Liver (tissue), 9 donors: ENCODE data around the gene ATP10B. TPM values are rescaled to one million over a fixed set of nuclear protein-coding genes. Genes with fewer than 3 reads are reported as not detected.

Source experiments
- DNase-seq: peaks from one replicate; pipeline ENCODE4 v3.0.0-alpha.2; 2017; ENCODE audit warnings: low spot score
- H3K27ac ChIP-seq, 2 donors: one replicate each; pipeline ENCODE4 v1.7.0; 2013; ENCODE audit warnings: inconsistent platforms in 2 of 2, low read length in 2 of 2, control low read depth in 1 of 2, low read depth in 1 of 2, mild to moderate bottlenecking in 1 of 2
- H3K27me3 ChIP-seq, 4 donors: one replicate each; pipeline versions ENCODE4 v1.6.1 to v1.7.0; 2013; ENCODE audit warnings: low read length in 3 of 4, inconsistent platforms in 1 of 4, mild to moderate bottlenecking in 1 of 4, moderate library complexity in 1 of 4; ENCODE audit not compliant: control insufficient read depth in 4 of 4, insufficient read depth in 4 of 4
- H3K36me3 ChIP-seq, 4 donors: one replicate each; pipeline versions ENCODE4 v1.6.1 to v1.7.0; 2013; ENCODE audit warnings: low read length in 3 of 4, mild to moderate bottlenecking in 3 of 4, low read depth in 1 of 4, moderate library complexity in 1 of 4; ENCODE audit not compliant: control insufficient read depth in 4 of 4, insufficient read depth in 3 of 4
- H3K4me1 ChIP-seq, 4 donors: one replicate each; pipeline versions ENCODE4 v1.6.1 to v1.7.0; 2013; ENCODE audit warnings: low read length in 3 of 4, mild to moderate bottlenecking in 3 of 4, moderate library complexity in 1 of 4; ENCODE audit not compliant: control insufficient read depth in 4 of 4, insufficient read depth in 4 of 4
- H3K4me3 ChIP-seq, 3 donors: one replicate each; pipeline versions ENCODE4 v1.6.1 to v1.7.0; 2013; ENCODE audit warnings: low read length in 3 of 3, control low read depth in 1 of 3, low read depth in 1 of 3, mild to moderate bottlenecking in 1 of 3
- H3K9ac ChIP-seq, 2 donors: one replicate each; pipeline ENCODE4 v1.7.0; 2013; ENCODE audit warnings: low read length in 2 of 2, mild to moderate bottlenecking in 2 of 2, moderate library complexity in 2 of 2, control low read depth in 1 of 2, low read depth in 1 of 2
- H3K9me3 ChIP-seq, 4 donors: one replicate each; pipeline versions ENCODE4 v1.6.1 to v1.7.0; 2013; ENCODE audit warnings: low read length in 3 of 4; ENCODE audit not compliant: control insufficient read depth in 4 of 4
- EGR1 ChIP-seq, 2 donors: IDR thresholded peaks; 2 replicates each; pipeline ENCODE4 v1.6.1; 2016 to 2018; ENCODE audit warnings: antibody characterized with exemption in 2 of 2, low read depth in 2 of 2
- FOXA1 ChIP-seq: IDR thresholded peaks from 2 replicates; pipeline ENCODE4 v1.6.1; 2016; ENCODE audit warnings: antibody characterized with exemption
- GABPA ChIP-seq, 2 donors: IDR thresholded peaks in 1 of 2; conservative IDR thresholded peaks in 1 of 2; 2 replicates each; pipeline ENCODE4 v1.6.1; 2016; ENCODE audit warnings: antibody characterized with exemption in 2 of 2, mild to moderate bottlenecking in 1 of 2, moderate library complexity in 1 of 2
- HNF4G ChIP-seq: IDR thresholded peaks from 2 replicates; pipeline ENCODE4 v1.6.1; 2016; ENCODE audit warnings: antibody characterized with exemption
- NR2F2 ChIP-seq: IDR thresholded peaks from 2 replicates; pipeline ENCODE4 v1.6.1; 2016; ENCODE audit warnings: antibody characterized with exemption
- RAD21 ChIP-seq, 2 donors: IDR thresholded peaks; 2 replicates each; pipeline ENCODE4 v1.6.1; 2016; ENCODE audit warnings: antibody characterized with exemption in 2 of 2, mild to moderate bottlenecking in 2 of 2
- RXRA ChIP-seq, 2 donors: IDR thresholded peaks; 2 replicates each; pipeline ENCODE4 v1.6.1; 2017 to 2018; ENCODE audit warnings: antibody characterized with exemption in 2 of 2, mild to moderate bottlenecking in 1 of 2
- SP1 ChIP-seq: IDR thresholded peaks from 2 replicates; pipeline ENCODE4 v1.6.1; 2018; ENCODE audit warnings: antibody characterized with exemption, mild to moderate bottlenecking
- YY1 ChIP-seq: IDR thresholded peaks from 2 replicates; pipeline ENCODE4 v1.6.1; 2016; ENCODE audit warnings: antibody characterized with exemption, mild to moderate bottlenecking
- WGBS: extraction: QIAGEN DNeasy Blood & Tissue Kit; methylation state at CpG from one replicate; pipeline ENCODE4 v1.1.7; 2013; 5-methylcytosine and 5-hydroxymethylcytosine counted together
- polyA plus RNA-seq, 2 donors: library from polyadenylated mRNA; stranded (reverse) in 1 of 2; unstranded in 1 of 2; fragments of 200-250 nt in 1 of 2; fragments of >200 nt in 1 of 2; fragmentation: Nextera tagmentation in 1 of 2; extraction: Ambion mirVana in 1 of 2; gene quantifications; one replicate each; pipeline versions ENCODE4 v1.2.1 to v1.2.3, GENCODE V29; 2013 to 2015
- total RNA-seq, 2 donors: library from RNA; depleted of rRNA; stranded (reverse); fragments of >200 nt; gene quantifications; one replicate each; pipeline ENCODE4 v1.2.3, GENCODE V29; 2014
- TF ChIP-seq, protein P1 (sequence below): fragments of 150-350 bp; IDR thresholded peaks from 2 replicates; pipeline ENCODE4 v1.5.1; 2017; ENCODE audit warnings: improper control_type of control experiment, low read depth, low read length; ENCODE audit not compliant: missing input control
- TF ChIP-seq, protein P2 (sequence below): IDR thresholded peaks from 2 replicates; pipeline ENCODE4 v1.6.1; 2016; ENCODE audit warnings: antibody characterized with exemption
- TF ChIP-seq, protein P3 (sequence below): IDR thresholded peaks from 2 replicates; pipeline ENCODE4 v1.6.1; 2016; ENCODE audit warnings: antibody characterized with exemption, mild to moderate bottlenecking
- donor health status: healthy.
- donor health status: healthy.
- donor health status: healthy.
- donor health status: healthy.
- donor health status: healthy.

The ATP10B gene
- total and polyA plus RNA-seq, 4 donors: 0.05 to 0.67 (median 0.05) TPM; not detected in 1

DNA sequence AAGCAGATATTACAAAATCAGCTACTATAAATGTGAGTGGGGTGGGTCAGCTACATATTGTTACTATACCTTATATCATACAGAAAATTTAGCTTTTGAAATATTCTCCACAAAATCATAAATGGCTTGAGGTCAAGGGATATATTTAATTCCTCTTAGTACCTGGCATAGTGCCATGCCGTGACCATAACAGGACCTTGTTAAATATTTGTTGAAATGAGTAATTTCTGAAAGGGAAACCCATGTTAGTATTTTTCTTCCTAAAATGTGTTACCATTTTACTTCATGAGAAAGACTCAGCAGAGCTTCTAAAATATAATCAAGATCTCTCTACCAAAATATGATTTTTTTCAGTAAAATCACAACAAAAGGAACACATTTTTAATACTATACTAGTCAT lies 14.8 kb downstream of the ATP10B start (continued):
- TF ChIP-seq, protein P1, sequence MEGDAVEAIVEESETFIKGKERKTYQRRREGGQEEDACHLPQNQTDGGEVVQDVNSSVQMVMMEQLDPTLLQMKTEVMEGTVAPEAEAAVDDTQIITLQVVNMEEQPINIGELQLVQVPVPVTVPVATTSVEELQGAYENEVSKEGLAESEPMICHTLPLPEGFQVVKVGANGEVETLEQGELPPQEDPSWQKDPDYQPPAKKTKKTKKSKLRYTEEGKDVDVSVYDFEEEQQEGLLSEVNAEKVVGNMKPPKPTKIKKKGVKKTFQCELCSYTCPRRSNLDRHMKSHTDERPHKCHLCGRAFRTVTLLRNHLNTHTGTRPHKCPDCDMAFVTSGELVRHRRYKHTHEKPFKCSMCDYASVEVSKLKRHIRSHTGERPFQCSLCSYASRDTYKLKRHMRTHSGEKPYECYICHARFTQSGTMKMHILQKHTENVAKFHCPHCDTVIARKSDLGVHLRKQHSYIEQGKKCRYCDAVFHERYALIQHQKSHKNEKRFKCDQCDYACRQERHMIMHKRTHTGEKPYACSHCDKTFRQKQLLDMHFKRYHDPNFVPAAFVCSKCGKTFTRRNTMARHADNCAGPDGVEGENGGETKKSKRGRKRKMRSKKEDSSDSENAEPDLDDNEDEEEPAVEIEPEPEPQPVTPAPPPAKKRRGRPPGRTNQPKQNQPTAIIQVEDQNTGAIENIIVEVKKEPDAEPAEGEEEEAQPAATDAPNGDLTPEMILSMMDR: no peak

DNA sequence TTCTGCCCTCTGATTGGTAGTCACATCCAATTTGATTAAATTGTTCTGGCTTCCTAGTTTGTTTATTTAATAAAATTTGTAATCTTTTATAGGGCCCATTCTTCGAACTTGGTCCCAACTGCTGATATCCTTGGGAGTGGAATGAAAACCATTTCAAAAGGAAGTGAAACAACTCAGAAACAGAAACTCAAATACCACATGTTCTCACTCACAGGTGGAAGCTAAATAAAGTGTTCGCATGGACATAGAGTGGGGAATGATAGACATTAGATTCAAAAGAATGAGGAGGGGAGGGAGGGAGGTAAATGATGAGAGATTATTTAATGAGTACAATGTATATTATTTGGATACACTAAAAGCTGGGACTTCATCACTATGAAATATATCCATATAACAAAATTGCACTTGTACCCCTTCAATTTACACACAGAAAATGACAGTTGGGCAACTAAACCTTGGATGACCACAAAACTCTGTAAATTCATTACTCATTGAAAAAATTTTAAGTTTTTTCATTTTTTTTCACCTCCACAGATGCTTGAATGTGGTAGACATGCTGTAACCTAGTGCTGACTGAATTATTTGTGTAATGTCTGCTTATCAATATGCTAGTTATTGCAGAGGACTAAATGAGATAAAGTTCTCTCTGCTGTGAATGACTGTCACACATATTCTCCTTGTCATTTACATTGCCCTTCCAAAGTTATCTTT lies 16.0 kb downstream of the ATP10B start:
- Histone ChIP-seq H3K9me3 (peaks cover 0 to 8% (median 3%) of the 10 kb centered on the region in 4 donors), H3K27ac (no peak overlapping the region), H3K36me3 (no peaks in the 10 kb centered on the region), H3K27me3 (no peaks in the 10 kb centered on the region), H3K4me1 (no peaks in the 10 kb centered on the region), H3K4me3 (no peak overlapping the region), H3K9ac (no peak overlapping the region)
- TF ChIP-seq EGR1 (IDR thresholded peaks at IDR 0.05; ENCODE audit: low read depth in 2 of 2) (no peak), HNF4G (no peak), RXRA (IDR thresholded peaks at IDR 0.05) (no peak), GABPA (IDR thresholded peaks at IDR 0.05 in 1 of 2, conservative IDR thresholded peaks at IDR 0.05 in 1 of 2) (no peak), NR2F2 (no peak), RAD21 (IDR thresholded peaks at IDR 0.05) (no peak), SP1 (no peak), YY1 (no peak)
- TF ChIP-seq, protein P2, sequence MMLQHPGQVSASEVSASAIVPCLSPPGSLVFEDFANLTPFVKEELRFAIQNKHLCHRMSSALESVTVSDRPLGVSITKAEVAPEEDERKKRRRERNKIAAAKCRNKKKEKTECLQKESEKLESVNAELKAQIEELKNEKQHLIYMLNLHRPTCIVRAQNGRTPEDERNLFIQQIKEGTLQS: no peak
- TF ChIP-seq, protein P3, sequence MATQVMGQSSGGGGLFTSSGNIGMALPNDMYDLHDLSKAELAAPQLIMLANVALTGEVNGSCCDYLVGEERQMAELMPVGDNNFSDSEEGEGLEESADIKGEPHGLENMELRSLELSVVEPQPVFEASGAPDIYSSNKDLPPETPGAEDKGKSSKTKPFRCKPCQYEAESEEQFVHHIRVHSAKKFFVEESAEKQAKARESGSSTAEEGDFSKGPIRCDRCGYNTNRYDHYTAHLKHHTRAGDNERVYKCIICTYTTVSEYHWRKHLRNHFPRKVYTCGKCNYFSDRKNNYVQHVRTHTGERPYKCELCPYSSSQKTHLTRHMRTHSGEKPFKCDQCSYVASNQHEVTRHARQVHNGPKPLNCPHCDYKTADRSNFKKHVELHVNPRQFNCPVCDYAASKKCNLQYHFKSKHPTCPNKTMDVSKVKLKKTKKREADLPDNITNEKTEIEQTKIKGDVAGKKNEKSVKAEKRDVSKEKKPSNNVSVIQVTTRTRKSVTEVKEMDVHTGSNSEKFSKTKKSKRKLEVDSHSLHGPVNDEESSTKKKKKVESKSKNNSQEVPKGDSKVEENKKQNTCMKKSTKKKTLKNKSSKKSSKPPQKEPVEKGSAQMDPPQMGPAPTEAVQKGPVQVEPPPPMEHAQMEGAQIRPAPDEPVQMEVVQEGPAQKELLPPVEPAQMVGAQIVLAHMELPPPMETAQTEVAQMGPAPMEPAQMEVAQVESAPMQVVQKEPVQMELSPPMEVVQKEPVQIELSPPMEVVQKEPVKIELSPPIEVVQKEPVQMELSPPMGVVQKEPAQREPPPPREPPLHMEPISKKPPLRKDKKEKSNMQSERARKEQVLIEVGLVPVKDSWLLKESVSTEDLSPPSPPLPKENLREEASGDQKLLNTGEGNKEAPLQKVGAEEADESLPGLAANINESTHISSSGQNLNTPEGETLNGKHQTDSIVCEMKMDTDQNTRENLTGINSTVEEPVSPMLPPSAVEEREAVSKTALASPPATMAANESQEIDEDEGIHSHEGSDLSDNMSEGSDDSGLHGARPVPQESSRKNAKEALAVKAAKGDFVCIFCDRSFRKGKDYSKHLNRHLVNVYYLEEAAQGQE: no peak
- TF ChIP-seq, protein P1: no peak
- DNase-seq: no peak
- WGBS: 60% methylated on average over 2 of the region's 2 CpGs

DNA sequence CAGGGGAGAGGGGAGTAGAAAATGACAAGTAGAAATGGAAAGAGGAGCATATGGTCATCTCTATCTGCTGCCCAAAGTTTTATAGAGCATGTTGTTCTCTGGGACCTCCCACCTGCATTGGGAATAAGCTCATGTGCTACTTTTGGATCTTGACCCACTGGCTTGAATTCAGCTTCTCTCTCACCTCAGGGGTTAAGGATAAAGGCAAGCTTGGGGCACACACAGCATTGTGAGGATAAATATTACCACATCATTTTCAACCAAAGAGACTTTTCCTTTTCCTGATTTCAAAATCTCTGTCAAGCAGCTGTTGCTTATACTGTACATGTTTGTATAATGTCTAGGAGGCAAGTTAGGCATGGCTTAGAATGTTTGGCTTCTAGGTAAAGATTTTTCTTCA lies 16.6 kb downstream of the ATP10B start:
- H3K4me1 ChIP-seq: no peaks in the 10 kb centered on the region
- no peaks in the 10 kb centered on the region for H3K27me3 ChIP-seq
- DNase-seq: no peak
- H3K9me3 ChIP-seq: peaks cover 0 to 8% (median 3%) of the 10 kb centered on the region in 4 donors
- TF ChIP-seq FOXA1: no peak
- H3K4me3 ChIP-seq: no peak overlapping the region
- no peak overlapping the region for H3K9ac ChIP-seq
- no peaks in the 10 kb centered on the region for H3K36me3 ChIP-seq
- H3K27ac ChIP-seq: no peak overlapping the region
